DMS79 treated with DMSO at 0.1 percent for 48 hours (cell line): ENCODE measurements around the gene SNAI1.

Source experiments
- DNase-seq: peaks from one replicate; lab custom pipeline; 2025; lab: John Stamatoyannopoulos, UW

SNAI1 gene

DNA sequence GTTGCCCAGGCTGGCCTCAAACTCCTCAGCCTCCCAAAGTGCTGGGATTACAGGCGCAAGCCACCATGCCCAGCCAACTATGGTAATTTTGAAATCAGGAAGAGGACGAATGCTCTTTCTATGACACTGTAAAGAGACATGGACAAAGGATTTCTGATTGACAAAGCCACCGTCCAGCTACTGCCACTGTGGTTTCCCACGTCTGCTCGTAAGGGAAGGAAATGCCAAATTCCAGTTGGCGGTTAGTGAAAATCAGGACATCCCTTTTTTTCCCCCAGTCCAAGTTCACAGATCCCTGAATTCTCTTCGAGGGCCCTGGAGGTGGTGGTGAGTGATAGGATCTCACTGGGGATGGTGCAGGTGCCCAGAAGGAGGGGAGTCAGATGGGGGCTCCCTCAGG lies 31.2 kb downstream of the SNAI1 start:
- no peak for DNase-seq

- DNase-seq: no peak
Observed at GRCh38 chr20:50014570-50015562, 32.1 kb downstream of the SNAI1 start.

GRCh38 chr20:50015636-50015992 lies 32.8 kb downstream of the SNAI1 start:
- no peak for DNase-seq

GRCh38 chr20:50015993-50016770 lies 33.4 kb downstream of the SNAI1 start:
- no peak for DNase-seq

- no peak for DNase-seq
Observed at GRCh38 chr20:50017160-50017559, 34.4 kb downstream of the SNAI1 start.

- no peak for DNase-seq
Observed at GRCh38 chr20:50017576-50018248, 34.9 kb downstream of the SNAI1 start.

GRCh38 chr20:50019466-50020256 lies 36.9 kb downstream of the SNAI1 start:
- no peak for DNase-seq

GRCh38 chr20:50020288-50020687 lies 37.5 kb downstream of the SNAI1 start:
- DNase-seq: no peak

DNA sequence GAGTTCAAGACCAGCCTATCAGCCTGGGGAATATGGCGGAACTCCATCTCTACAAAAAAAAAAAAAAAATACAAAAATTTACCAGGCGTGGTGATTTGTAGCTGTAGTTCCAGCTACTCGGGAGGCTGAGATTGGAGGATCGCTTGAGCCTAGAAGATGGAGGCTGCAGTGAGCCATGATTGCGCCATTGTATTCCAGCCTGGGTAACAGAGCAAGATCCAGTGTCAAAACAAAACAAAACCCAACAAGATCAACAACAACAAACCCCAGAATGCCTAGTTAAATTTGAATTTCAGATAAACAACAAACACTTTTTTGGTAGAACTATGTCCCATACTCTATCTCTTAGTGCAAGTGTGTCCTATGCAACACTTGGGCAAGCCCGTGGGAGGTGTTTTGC lies 39.9 kb downstream of the SNAI1 start:
- DNase-seq: no peak

- DNase-seq: no peak
Observed at GRCh38 chr20:50023116-50023805, 40.5 kb downstream of the SNAI1 start.

DNA sequence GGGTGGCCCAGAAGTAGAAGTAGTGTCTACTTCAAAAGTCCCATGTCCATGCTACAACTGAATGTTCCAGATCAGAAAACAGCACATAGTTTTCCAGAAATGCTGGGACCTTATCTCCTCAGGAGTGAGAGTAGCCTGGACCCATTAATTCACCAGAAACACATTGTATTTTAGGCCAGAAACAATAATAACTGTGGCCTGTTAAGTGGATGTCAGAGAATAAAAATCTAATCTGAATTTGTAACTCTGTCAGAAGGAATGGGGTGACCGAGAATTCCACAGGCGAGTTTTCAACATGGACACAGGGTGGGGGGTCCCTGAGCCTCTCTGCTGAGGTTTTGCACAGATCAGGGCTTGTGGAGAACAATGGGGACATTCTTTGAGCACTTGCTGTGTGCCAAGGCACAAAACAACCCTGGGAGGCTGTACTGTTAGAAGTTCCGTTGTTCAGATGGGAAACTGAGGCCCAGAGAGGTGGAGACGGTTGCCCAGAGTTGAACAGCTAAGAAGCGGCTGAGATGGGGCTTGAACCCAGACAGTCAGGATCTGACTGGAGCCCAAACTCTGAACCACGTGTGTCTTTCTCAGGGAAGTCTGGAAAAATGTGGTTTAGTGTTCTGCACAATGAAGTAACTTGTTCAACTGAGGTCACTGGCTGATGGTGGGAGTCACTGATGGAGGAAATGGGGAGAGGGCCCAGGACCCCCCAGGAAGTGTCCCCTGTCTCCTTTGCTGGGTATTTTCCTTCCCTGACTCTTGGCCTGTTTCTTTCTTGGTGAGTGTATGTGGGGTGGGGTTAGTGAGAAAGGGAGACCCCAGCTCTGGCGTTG lies 44.2 kb downstream of the SNAI1 start:
- no peak for DNase-seq

DNA sequence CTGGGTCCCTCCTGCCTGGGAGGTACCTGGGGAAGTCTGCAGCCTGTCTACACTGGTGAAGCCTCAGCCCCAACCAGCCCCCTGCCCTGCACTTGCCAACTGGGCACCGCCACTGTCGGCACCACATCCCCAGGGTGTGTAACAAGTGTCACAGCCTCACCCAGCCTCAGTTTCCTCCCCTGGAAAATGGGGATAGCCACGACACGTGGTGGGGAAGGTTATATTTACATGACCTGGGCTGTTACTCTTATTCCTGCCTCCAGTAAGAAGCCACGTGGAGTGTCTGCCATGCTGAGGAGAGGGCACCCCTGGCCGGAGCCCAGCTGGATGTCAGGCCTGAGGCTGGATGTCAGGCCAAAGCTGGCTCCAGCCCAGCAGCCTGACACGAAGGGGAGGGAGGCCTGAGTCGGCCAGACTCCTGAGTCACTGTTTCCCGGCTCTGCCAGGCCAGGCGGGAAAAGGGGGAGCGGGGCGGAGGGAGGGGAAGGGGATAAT lies 44.9 kb downstream of the SNAI1 start:
- no peak for DNase-seq

- no peak for DNase-seq
Observed at GRCh38 chr20:50029083-50029696, 46.4 kb downstream of the SNAI1 start.

GRCh38 chr20:50029697-50030461 lies 47.1 kb downstream of the SNAI1 start:
- no peak for DNase-seq

DNA sequence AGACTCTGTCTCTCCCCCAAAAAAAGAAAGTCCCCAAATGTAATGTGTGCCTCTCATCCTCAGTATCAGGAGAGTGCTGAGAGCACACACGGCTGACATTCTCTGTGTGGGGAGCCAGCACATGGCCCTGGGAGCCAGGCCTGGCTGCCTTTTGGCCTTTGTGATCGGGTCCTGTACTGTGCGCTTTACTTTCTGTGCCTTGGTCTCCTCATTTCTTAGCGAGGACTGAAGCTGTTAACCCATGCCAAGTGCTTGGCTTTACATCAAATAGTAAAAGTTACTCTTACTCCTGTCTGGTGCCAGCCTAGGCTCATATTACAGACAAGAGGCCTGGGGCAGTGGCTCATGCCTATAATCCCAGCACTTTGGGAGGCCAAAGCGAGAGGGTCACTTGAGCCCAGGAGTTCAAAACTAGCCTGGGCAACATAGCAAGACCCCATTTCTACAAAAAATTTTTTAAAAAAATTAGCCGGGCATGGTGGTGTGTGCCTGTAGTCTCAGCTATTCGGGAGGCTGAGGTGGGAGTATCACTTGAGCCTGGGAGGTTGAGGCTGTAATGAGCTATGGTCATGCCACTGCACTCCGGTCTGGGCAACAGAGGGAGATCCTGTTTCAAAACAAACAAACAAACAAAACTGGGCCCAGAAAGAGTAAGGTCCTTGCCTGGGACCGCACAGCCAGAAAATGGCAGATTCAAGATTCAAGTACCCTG lies 50.3 kb downstream of the SNAI1 start:
- no peak for DNase-seq

- DNase-seq: no peak
Observed at GRCh38 chr20:50034567-50035180, 51.9 kb downstream of the SNAI1 start.

DNA sequence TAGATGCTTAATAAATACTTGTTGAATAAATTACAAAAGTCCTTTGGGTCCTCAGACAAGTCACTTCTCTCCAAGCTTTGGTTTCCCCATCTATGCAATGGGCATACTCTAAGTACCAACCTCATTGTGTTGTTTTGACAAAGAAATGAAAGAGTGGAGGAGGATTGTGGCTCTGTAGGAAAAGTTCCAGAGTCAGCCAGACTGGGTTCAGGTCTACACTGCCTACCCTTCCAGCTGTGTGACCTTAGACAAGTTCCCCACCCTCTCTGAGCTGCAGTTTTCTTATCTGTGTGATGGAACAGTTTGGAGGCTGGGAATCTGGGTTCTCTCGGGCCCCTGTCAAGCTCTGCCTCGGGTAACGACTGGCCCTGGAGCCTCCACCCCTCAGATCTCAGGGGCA lies 53.9 kb downstream of the SNAI1 start:
- DNase-seq: no peak

- DNase-seq: no peak
Observed at GRCh38 chr20:50037123-50037522, 54.3 kb downstream of the SNAI1 start.
